Tibial artery (tissue), 4 donors: ENCODE results near the gene CACNA1I.

ENCODE experiments used
- DNase-seq, 2 donors: peaks; one replicate each; pipeline ENCODE4 v3.0.0-alpha.2; 2019
- H3K27ac ChIP-seq, 2 donors: fragments of 200-600 bp; sonication (generic) in 1 of 2; 1 replicate in 1 of 2; 2 replicates in 1 of 2; pipeline ENCODE4 v1.5.1; 2018 to 2019; ENCODE audit warnings: mild to moderate bottlenecking in 1 of 2
- H3K27me3 ChIP-seq, 2 donors: fragments of 200-600 bp; sonication (generic) in 1 of 2; one replicate each; pipeline versions ENCODE4 v1.5.1 to v1.6.0; 2016 to 2019
- H3K36me3 ChIP-seq, 3 donors: fragments of 200-600 bp; sonication (generic) in 2 of 3; one replicate each; pipeline ENCODE4 v1.5.1; 2016 to 2019; ENCODE audit warnings: mild to moderate bottlenecking in 2 of 3
- H3K4me1 ChIP-seq, 4 donors: fragments of 200-600 bp; sonication (generic) in 2 of 4; 1 replicate in 3 of 4; 2 replicates in 1 of 4; pipeline ENCODE4 v1.5.1; 2016 to 2019
- H3K4me3 ChIP-seq, 2 donors: fragments of 200-600 bp; sonication (generic) in 1 of 2; 1 replicate in 1 of 2; 2 replicates in 1 of 2; pipeline ENCODE4 v1.5.1; 2018 to 2019; ENCODE audit warnings: mild to moderate bottlenecking in 2 of 2
- H3K9me3 ChIP-seq, 3 donors: fragments of 200-600 bp; sonication (generic) in 1 of 3; one replicate each; pipeline ENCODE4 v1.5.1; 2016 to 2019
- CTCF ChIP-seq, 2 experiments: fragments of 200-600 bp in 1 of 2; fragments of 450-650 bp in 1 of 2; IDR thresholded peaks; one replicate each; pipeline ENCODE4 v1.5.1; 2017 to 2019; ENCODE audit warnings: antibody characterized with exemption in 2 of 2, mild to moderate bottlenecking in 1 of 2, moderate library complexity in 1 of 2
- intact Hi-C: fragments of 100-400 bp; cut with DNase I; formaldehyde crosslinking; loops from one replicate; pipeline ENCODE4 v1.15.0; 2023; ENCODE audit warnings: low total_unique reads

CACNA1I gene

DNA sequence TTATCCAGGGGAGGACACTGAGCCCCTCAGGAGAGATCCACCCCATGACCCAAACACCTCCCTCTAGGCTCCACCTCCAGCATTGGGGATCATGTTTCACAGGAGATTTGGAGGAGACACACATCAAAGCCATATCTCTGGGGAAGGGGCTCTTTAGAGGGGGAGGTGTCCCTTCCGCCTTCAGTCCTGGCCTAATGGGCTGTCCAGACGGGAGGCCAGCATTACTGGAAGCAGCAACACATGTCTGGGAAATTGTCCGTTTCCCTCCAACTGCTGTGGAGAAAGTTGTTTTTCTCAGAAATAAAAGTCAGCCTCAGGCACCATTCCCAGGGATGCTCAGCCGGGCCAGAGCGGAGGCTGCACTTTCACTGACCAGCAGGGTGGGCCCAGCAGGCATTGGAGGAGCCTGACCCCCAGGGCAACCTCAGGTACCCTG lies 9.5 kb downstream of the CACNA1I start:
- no peak for TF ChIP-seq CTCF (IDR thresholded peaks at IDR 0.05)
- H3K9me3 ChIP-seq, result no peaks in the 10 kb centered on the region
- H3K4me3 ChIP-seq, result no peak overlapping the region
- no peak for DNase-seq
- intact Hi-C loops, result no loop called here
- H3K27ac ChIP-seq, result no peak overlapping the region
- H3K36me3 ChIP-seq, result no peaks in the 10 kb centered on the region
- H3K4me1 ChIP-seq, result no peaks in the 10 kb centered on the region
- peaks cover 0 to 43% of the 10 kb centered on the region in 2 donors for H3K27me3 ChIP-seq

GRCh38 chr22:39580795-39581194 lies 10.2 kb downstream of the CACNA1I start:
- Histone ChIP-seq H3K27ac (no peak overlapping the region), H3K4me1 (no peaks in the 10 kb centered on the region), H3K9me3 (no peaks in the 10 kb centered on the region), H3K27me3 (peaks cover 0 to 44% of the 10 kb centered on the region in 2 donors), H3K4me3 (no peak overlapping the region), H3K36me3 (no peaks in the 10 kb centered on the region)
- TF ChIP-seq CTCF (IDR thresholded peaks at IDR 0.05), result no peak
- intact Hi-C loops, result no loop called here
- DNase-seq, result no peak

- peaks cover 0 to 45% of the 10 kb centered on the region in 2 donors for H3K27me3 ChIP-seq
- no peaks in the 10 kb centered on the region for H3K36me3 ChIP-seq
- intact Hi-C loops, result no loop called here
Observed at GRCh38 chr22:39581303-39581702, 10.8 kb downstream of the CACNA1I start.

GRCh38 chr22:39583066-39583667 lies 12.6 kb downstream of the CACNA1I start:
- Histone ChIP-seq H3K27ac (no peak overlapping the region), H3K9me3 (no peaks in the 10 kb centered on the region), H3K27me3 (peaks cover 0 to 47% of the 10 kb centered on the region in 2 donors), H3K4me3 (no peak overlapping the region), H3K4me1 (no peaks in the 10 kb centered on the region), H3K36me3 (no peaks in the 10 kb centered on the region)
- no peak for TF ChIP-seq CTCF (IDR thresholded peaks at IDR 0.05)
- no peak for DNase-seq
- intact Hi-C loops, result no loop called here

More at GRCh38 chr22:39581303-39581702, 10.8 kb downstream of the CACNA1I start:
- Histone ChIP-seq H3K4me1 (no peaks in the 10 kb centered on the region), H3K9me3 (no peaks in the 10 kb centered on the region), H3K4me3 (no peak overlapping the region), H3K27ac (no peak overlapping the region)
- TF ChIP-seq CTCF (IDR thresholded peaks at IDR 0.05), result no peak
- no peak for DNase-seq

DNA sequence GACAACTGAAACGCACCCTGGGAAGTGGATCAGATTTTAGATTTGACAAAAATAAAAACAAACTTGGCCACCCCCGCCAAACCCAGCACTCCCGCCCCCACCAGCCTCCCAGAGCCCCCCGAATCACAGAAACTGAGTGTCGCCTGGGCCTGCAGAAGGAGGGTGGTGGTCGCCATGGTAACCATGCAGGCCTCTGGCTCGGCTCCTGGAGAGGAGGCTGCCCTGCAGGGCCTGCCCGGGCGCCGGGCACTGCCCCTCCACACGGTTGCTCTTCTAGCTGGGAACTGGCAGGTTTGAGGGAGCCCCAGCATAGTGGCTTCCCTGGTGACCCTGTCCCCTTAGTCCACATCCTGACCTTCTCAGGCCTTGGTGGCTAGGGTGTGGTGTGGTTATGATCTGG lies 19.3 kb downstream of the CACNA1I start:
- no peak overlapping the region for H3K4me3 ChIP-seq
- H3K36me3 ChIP-seq, result no peaks in the 10 kb centered on the region
- no peak overlapping the region for H3K27ac ChIP-seq
- H3K9me3 ChIP-seq, result no peaks in the 10 kb centered on the region
- TF ChIP-seq CTCF (IDR thresholded peaks at IDR 0.05), result no peak
- peaks cover 0 to 13% (median 6%) of the 10 kb centered on the region in 4 donors for H3K4me1 ChIP-seq
- peaks cover 0 to 59% of the 10 kb centered on the region in 2 donors for H3K27me3 ChIP-seq
- DNase-seq, result no peak
- intact Hi-C loops, result no loop called here
